Small intestine (tissue), 7 donors: ENCODE data around the gene SMIM20. TPM values are rescaled to one million over a fixed set of nuclear protein-coding genes. Genes with fewer than 3 reads are reported as not detected.
A peak's percentile ranks its signal among the peaks of the same experiment; 100 is the strongest.

Experiments used
- DNase-seq, 2 donors: peaks; one replicate each; pipeline versions ENCODE4 v3.0.0 to v3.0.0-alpha.2; 2013
- FAIRE-seq: peaks from 2 replicates; lab custom pipeline; 2012; peaks lifted over from hg19 to GRCh38; lab: Jason Lieb, UNC
- H3K27ac ChIP-seq, 3 donors: one replicate each; pipeline ENCODE4 v1.5.1; 2013; ENCODE audit warnings: low read length in 2 of 3, mild to moderate bottlenecking in 2 of 3, control low read depth in 1 of 3, inconsistent platforms in 1 of 3, low read depth in 1 of 3, moderate library complexity in 1 of 3
- H3K27me3 ChIP-seq, 3 donors: one replicate each; pipeline ENCODE4 v1.6.1; 2013; ENCODE audit warnings: low read length in 3 of 3, inconsistent platforms in 1 of 3; ENCODE audit not compliant: control insufficient read depth in 3 of 3, insufficient read depth in 3 of 3
- H3K36me3 ChIP-seq, 3 donors: one replicate each; pipeline ENCODE4 v1.6.1; 2013; ENCODE audit warnings: low read length in 3 of 3, inconsistent platforms in 1 of 3, low read depth in 1 of 3, mild to moderate bottlenecking in 1 of 3, moderate library complexity in 1 of 3; ENCODE audit not compliant: control insufficient read depth in 3 of 3, insufficient read depth in 2 of 3
- H3K4me1 ChIP-seq, 3 donors: one replicate each; pipeline ENCODE4 v1.6.1; 2013; ENCODE audit warnings: low read length in 2 of 3, inconsistent platforms in 1 of 3, low read depth in 1 of 3, mild to moderate bottlenecking in 1 of 3, moderate library complexity in 1 of 3; ENCODE audit not compliant: control insufficient read depth in 3 of 3, insufficient read depth in 2 of 3
- H3K4me3 ChIP-seq, 3 donors: one replicate each; pipeline ENCODE4 v1.5.1; 2013; ENCODE audit warnings: low read length in 3 of 3, control low read depth in 1 of 3, inconsistent platforms in 1 of 3, low read depth in 1 of 3, mild to moderate bottlenecking in 1 of 3, moderate library complexity in 1 of 3
- H3K9me3 ChIP-seq, 2 donors: one replicate each; pipeline ENCODE4 v1.6.1; 2013; ENCODE audit warnings: low read depth in 1 of 2, low read length in 1 of 2; ENCODE audit not compliant: control insufficient read depth in 2 of 2, insufficient read depth in 1 of 2
- WGBS, 3 donors: extraction: QIAGEN DNeasy Blood & Tissue Kit; methylation state at CpG; one replicate each; pipeline ENCODE4 v1.1.7; 2013; 5-methylcytosine and 5-hydroxymethylcytosine counted together
- polyA plus RNA-seq, 4 donors: library from polyadenylated mRNA; stranded (reverse) in 3 of 4; unstranded in 1 of 4; fragments of 200-250 nt in 3 of 4; fragments of 120-200 nt in 1 of 4; gene quantifications; one replicate each; pipeline versions ENCODE4 v1.2.1 to v1.2.3, GENCODE V29; 2013
- donor health status: healthy with polysubstance abuse.
- donor health status: control.
- donor health status: control.
- donor health status: Bipolar disorder and iron deficiency.
- donor health status: healthy.

SMIM20 gene
- polyA plus RNA-seq, 4 donors: 50.1 to 101 (median 75.5) TPM

DNA sequence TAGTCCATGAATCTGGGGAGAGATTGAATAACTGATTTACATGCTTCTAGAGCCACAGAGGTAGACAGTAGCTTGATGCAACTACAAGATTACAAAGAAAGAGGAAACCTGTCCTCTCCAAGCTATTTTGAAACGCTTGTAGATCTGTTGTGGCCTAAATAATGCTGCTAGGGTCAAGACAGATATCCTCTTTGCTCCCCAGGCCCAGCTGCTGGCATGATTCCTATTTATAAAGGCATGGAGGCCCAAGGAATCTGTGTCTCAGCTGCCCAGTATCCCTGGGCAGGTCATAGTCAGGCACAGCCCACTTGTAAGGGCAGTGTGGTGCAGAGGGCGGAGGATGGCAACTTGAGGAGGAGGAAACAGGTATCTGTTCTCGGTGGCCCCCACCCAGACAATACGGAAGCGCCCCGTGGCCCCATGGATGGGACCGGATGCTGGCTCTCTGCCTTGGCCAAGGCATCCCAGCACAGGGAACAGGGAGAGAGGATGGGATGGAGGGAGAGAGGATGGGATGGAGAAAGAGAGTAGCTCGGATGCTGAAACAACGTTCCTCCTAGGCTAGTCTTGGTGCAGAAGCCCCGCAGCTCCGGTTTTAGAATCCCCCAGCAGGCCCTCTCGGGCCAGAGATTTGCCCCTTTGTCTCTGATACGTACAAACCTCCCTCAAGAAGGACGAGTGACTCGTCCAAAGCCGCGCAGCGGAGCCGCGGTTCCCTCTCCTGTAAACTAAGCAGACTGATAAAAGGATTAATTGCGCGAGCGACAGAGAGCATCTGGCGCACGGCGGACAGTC is 767 bp upstream of the SMIM20 start:
- no peak for FAIRE-seq
- H3K27ac ChIP-seq: peak overlapping the region; percentile 66 to 89 (median 80)
- 5 to 8% (median 6%) methylated on average over 26 of the region's 26 CpGs for WGBS, 3 donors

DNA sequence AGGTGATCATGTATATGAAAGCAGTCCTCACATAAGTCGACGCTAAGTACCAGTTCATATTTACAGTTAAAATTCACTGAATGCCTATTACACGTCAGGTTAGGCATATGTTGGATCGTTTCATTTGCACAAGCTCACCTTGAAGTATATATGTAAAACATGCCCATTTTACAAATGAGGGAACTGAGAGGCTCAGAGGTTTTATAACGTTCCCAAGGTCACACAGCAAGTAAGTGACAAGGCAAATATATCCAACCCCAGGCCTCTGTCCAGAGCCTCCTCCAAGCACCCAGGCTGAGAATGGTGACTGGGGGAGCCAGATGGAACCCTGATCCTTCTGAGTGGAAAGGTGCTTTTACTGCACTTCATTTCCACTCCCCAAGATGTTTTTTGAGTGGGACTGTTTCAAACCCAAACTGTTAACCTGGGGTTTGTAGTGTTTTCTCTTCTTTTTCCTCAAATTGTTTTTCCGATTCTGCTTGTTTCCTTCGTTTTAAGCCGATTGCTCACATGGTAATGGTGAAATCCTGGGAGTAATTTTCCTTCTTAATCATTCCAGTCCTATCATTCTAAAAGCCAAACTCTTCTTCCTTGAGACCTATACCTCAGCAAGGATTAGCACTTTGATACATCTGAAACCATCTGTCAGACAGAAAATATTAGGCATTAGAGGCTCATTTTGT is 791 bp downstream of the SMIM20 start:
- no peak for DNase-seq
- Histone ChIP-seq H3K36me3 (no peaks in the 10 kb centered on the region), H3K27me3 (no peaks in the 10 kb centered on the region), H3K9me3 (peaks cover 0 to 3% of the 10 kb centered on the region in 2 donors), H3K4me3 (peak overlapping the region; percentile 53 to 89 (median 58)), H3K27ac (peak overlapping the region; percentile 83 to 99 (median 89)), H3K4me1 (peaks cover 3 to 21% (median 10%) of the 10 kb centered on the region in 3 donors)
- FAIRE-seq: no peak
- 48 to 55% (median 50%) methylated on average over 8 of the region's 8 CpGs for WGBS, 3 donors

More for the DNA sequence above, 767 bp upstream of the SMIM20 start:
- Histone ChIP-seq H3K27me3 (no peaks in the 10 kb centered on the region), H3K36me3 (no peaks in the 10 kb centered on the region), H3K9me3 (no peaks in the 10 kb centered on the region), H3K4me3 (peak overlapping the region; percentile 42 to 89 (median 58)), H3K4me1 (peaks cover 3 to 12% (median 10%) of the 10 kb centered on the region in 3 donors)
- peak in 1 of 2 donors; percentile 26 for DNase-seq

DNA sequence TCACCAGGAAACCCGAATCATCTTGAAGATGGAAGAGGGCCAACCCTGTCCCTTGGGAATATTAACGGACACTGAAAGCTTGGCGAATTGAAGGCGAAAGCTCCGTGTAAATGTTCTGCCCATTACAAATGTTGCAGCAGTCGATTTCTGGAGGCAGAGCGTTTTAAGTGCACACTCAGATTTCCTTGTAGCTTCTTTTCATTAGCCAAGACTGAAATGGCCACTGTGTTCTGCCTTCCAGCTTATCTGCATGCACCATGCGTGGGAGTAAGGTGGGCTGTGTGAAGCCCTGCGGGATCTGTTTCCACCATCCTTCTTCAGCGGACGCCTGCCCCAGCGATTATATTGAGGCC is 1.3 kb downstream of the SMIM20 start:
- H3K27ac ChIP-seq: peak overlapping the region in 1 of 3 donors; percentile 25
- no peaks in the 10 kb centered on the region for H3K36me3 ChIP-seq
- H3K9me3 ChIP-seq: peaks cover 0 to 3% of the 10 kb centered on the region in 2 donors
- FAIRE-seq (no peak), DNase-seq (no peak)
- no peak overlapping the region for H3K4me3 ChIP-seq
- H3K4me1 ChIP-seq: peaks cover 3 to 24% (median 10%) of the 10 kb centered on the region in 3 donors
- WGBS, 3 donors: 79 to 89% (median 88%) methylated on average over 12 of the region's 12 CpGs
- H3K27me3 ChIP-seq: no peaks in the 10 kb centered on the region

DNA sequence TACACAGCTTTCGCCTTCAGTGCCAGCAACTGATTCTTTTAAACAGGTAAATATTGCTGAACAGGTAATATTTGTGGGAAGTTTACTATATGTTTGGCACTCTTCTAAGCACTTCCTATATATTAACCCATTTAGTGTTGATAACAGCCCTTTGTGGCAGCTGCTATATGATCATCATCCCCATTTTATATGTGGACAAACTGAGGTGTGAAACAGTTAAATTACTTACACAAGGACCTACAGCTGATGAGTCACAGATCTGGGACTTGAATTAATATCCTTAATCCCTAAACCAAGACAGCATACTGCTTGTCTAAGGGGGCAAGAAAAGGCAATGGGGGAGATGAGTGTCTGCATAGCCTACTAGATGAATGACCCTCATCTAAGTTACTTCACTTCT is 2.9 kb downstream of the SMIM20 start:
- 96 to 100% (median 97%) methylated on average over 1 of the region's 1 CpG for WGBS, 3 donors
- Histone ChIP-seq H3K36me3 (peaks cover 0 to 8% (median 3%) of the 10 kb centered on the region in 3 donors), H3K9me3 (peaks cover 0 to 3% of the 10 kb centered on the region in 2 donors), H3K4me1 (peaks cover 3 to 24% (median 10%) of the 10 kb centered on the region in 3 donors), H3K4me3 (no peak overlapping the region), H3K27me3 (no peaks in the 10 kb centered on the region), H3K27ac (no peak overlapping the region)
- FAIRE-seq (no peak), DNase-seq (no peak)

DNA sequence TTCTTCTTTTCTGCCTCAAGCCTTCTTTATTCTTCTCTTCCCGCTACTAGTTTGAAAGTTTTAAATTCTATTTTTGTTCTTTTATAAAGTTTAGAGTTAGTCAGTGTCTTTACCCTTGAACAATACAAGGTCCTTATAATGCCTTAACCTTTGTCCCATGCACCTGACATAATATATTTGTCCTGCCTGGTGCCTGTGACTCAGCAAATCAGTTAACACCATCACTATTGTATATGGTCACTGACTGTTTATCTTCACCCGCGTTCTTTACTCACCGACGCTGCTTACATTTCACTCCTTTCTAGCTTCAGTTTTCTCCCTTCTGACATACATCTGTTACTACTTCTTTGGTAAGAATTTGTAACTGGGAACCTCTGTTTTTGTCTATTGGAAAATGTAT is 5.7 kb downstream of the SMIM20 start:
- H3K27me3 ChIP-seq: no peaks in the 10 kb centered on the region
- peak; percentile 72 to 92 for DNase-seq
- FAIRE-seq: peak; percentile 44
- H3K36me3 ChIP-seq: peaks cover 0 to 20% (median 5%) of the 10 kb centered on the region in 3 donors
- peaks cover 3 to 14% (median 10%) of the 10 kb centered on the region in 3 donors for H3K4me1 ChIP-seq
- no peak overlapping the region for H3K4me3 ChIP-seq
- peaks cover 0 to 3% of the 10 kb centered on the region in 2 donors for H3K9me3 ChIP-seq
- peak overlapping the region; percentile 33 to 79 (median 46) for H3K27ac ChIP-seq
- 38 to 49% (median 46%) methylated on average over 5 of the region's 5 CpGs for WGBS, 3 donors

DNA sequence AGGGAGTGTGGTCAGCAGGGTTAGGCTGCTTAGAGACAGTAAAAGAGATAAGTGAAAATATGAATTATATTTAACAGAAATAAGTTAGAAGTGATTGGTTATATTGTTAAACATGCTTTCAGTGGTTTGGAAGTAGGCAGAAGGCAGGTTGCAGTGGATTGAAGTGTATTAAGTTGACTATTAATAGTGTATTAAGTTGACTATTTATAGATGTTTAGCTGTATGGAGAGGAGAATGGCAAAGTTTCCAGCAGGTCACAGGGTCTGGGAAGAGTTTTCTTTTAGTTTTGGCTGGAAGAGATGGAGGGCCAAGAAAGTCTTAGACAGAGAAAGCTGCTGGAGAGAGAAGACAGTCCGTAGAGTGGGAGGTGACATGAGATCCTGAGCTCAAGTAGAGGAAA is 7.9 kb downstream of the SMIM20 start:
- FAIRE-seq (no peak), DNase-seq (no peak)
- Histone ChIP-seq H3K27me3 (no peaks in the 10 kb centered on the region), H3K27ac (no peak overlapping the region), H3K4me3 (no peak overlapping the region), H3K36me3 (peaks cover 0 to 20% (median 5%) of the 10 kb centered on the region in 3 donors), H3K4me1 (peaks cover 3 to 17% (median 4%) of the 10 kb centered on the region in 3 donors), H3K9me3 (peaks cover 0 to 3% of the 10 kb centered on the region in 2 donors)
- WGBS, 3 donors: 93 to 100% (median 100%) methylated on average over 1 of the region's 1 CpG

DNA sequence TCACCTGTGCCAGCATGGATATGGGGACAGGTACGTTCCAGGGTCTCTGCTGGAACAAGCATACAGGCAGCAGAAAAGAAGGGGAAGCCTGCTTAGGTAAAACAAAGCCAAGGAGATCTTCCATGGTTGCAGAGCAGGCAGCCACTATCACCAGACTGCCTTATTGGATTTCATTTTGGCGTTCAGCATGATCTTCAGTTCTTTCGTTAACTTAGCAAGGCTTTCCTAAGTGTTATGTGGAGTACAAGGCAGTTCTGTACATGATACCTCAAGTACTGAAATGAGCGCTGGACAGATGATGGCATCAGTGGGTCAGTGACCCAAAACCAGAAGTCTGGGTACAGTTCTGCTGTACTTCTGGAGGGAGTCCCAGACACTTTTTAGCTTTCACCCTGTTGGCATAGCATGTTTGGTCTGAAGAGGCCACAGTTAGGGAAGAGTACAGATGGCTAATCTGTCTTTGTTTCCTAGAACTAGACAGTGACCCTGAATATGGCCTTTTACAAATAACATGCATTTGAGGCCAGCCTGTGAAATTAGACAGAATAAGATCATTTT is 8.9 kb downstream of the SMIM20 start:
- Histone ChIP-seq H3K36me3 (peaks cover 0 to 20% (median 5%) of the 10 kb centered on the region in 3 donors), H3K27ac (no peak overlapping the region), H3K4me1 (peaks cover 0 to 17% (median 0%) of the 10 kb centered on the region in 3 donors), H3K27me3 (no peaks in the 10 kb centered on the region), H3K9me3 (peaks cover 0 to 3% of the 10 kb centered on the region in 2 donors), H3K4me3 (no peak overlapping the region)
- DNase-seq (no peak), FAIRE-seq (no peak)
- WGBS, 3 donors: 87 to 97% (median 92%) methylated on average over 4 of the region's 4 CpGs

DNA sequence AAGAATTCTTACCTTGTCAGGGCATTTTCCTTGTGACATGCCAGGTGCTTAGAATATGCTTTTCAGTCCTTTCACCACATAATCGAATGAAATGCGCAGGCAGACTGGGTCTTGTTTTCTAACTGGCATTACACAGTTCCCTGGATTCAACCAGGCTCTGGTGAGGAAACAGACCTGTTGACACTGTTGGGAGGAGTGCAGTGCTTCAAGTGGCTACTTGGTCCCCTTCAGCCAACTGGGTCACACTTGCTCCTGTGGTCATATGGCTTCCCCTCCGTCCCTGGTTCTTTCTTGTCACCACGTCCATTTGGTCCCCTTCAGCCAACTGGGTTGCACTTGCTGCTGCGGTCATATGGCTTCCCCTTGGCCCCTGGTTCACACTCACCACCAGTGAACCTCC is 9.7 kb downstream of the SMIM20 start:
- 94 to 96% (median 94%) methylated on average over 5 of the region's 5 CpGs for WGBS, 3 donors

More for the DNA sequence above, 9.7 kb downstream of the SMIM20 start:
- DNase-seq (no peak), FAIRE-seq (no peak)
- H3K27me3 ChIP-seq: no peaks in the 10 kb centered on the region
- H3K4me1 ChIP-seq: peaks cover 0 to 14% (median 0%) of the 10 kb centered on the region in 3 donors
- no peaks in the 10 kb centered on the region for H3K9me3 ChIP-seq
- H3K27ac ChIP-seq: no peak overlapping the region
- H3K36me3 ChIP-seq: peaks cover 0 to 20% (median 5%) of the 10 kb centered on the region in 3 donors
- no peak overlapping the region for H3K4me3 ChIP-seq
